Measurements from ENCODE around the gene ZC3H10.
"Not testable (repeated sequence)": the region's sequence is repeated elsewhere in the genome, so short reads cannot be mapped to it uniquely, and the experiment has no call there.

ZC3H10 gene

DNA sequence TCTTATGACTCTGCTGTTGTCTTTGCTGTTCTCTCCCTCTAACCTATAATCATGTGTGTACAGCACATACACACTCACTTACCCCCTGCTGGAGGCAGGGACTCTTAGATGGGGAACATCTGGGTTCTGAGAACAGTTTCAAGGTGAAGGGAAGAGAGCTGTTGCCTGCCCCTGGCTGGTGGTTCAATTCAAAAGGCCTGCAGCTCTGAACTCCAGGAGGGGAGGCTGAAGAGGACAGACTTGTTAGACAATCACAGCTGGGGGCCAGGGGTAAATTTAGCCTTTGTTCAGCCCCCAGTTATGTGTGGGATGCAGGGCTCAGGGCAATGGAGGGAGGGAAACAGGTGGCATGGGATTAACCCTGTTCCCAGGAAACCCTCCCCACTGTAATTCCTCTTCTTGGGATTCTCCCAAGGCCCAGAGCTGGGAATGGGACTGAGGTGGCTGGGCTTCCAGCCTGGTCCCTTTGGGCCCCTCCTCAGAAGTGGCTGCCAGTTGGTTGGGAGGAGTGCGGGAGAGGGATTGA lies 36.2 kb downstream of the ZC3H10 start:
- H3K4me1 Mint-ChIP-seq: peaks cover 43% of the 10 kb centered on the region
- H3K4me3 Mint-ChIP-seq: no peak overlapping the region
- H3K27me3 Mint-ChIP-seq: no peaks in the 10 kb centered on the region

DNA sequence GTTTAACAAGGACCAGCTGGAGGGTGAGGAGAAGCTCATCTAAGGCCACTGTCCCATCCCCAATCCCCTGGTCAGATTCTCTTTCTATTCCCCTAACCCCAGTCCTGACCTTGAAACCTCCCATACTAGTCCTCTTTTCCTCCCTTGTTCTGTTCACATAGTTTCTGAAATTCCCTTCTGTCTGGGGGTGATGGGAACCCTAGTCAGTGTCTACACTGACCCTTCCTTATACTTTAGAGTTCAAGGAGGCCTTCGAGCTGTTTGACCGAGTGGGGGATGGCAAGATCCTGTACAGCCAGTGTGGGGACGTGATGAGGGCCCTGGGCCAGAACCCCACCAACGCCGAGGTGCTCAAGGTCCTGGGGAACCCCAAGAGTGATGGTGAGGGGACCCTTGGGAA lies 36.8 kb downstream of the ZC3H10 start:
- no peak for ATAC-seq (replicated peaks; ENCODE audit: extremely low read depth, poor library complexity, severe bottlenecking)
- Mint-ChIP-seq H3K4me1 (peaks cover 48% of the 10 kb centered on the region), H3K9me3 (no peaks in the 10 kb centered on the region), H3K4me3 (no peak overlapping the region), H3K27me3 (no peaks in the 10 kb centered on the region), H3K36me3 (ENCODE audit: insufficient read depth) (peaks cover 23% of the 10 kb centered on the region), H3K27ac (ENCODE audit: low read depth) (no peak overlapping the region)
- no peak for DNase-seq (ENCODE audit: low spot score in 2 of 2)

More for the DNA sequence above, 36.2 kb downstream of the ZC3H10 start:
- DNase-seq (ENCODE audit: low spot score in 2 of 2): no peak
- no peak for ATAC-seq (replicated peaks; ENCODE audit: extremely low read depth, poor library complexity, severe bottlenecking)
- no peaks in the 10 kb centered on the region for H3K9me3 Mint-ChIP-seq
- no peak overlapping the region for H3K27ac Mint-ChIP-seq (ENCODE audit: low read depth)
- peaks cover 19% of the 10 kb centered on the region for H3K36me3 Mint-ChIP-seq (ENCODE audit: insufficient read depth)

GRCh38 chr12:56155256-56155845 lies 37.3 kb downstream of the ZC3H10 start:
- no peak for ATAC-seq (replicated peaks; ENCODE audit: extremely low read depth, poor library complexity, severe bottlenecking)
- peaks cover 53% of the 10 kb centered on the region for H3K4me1 Mint-ChIP-seq
- no peaks in the 10 kb centered on the region for H3K27me3 Mint-ChIP-seq

DNA sequence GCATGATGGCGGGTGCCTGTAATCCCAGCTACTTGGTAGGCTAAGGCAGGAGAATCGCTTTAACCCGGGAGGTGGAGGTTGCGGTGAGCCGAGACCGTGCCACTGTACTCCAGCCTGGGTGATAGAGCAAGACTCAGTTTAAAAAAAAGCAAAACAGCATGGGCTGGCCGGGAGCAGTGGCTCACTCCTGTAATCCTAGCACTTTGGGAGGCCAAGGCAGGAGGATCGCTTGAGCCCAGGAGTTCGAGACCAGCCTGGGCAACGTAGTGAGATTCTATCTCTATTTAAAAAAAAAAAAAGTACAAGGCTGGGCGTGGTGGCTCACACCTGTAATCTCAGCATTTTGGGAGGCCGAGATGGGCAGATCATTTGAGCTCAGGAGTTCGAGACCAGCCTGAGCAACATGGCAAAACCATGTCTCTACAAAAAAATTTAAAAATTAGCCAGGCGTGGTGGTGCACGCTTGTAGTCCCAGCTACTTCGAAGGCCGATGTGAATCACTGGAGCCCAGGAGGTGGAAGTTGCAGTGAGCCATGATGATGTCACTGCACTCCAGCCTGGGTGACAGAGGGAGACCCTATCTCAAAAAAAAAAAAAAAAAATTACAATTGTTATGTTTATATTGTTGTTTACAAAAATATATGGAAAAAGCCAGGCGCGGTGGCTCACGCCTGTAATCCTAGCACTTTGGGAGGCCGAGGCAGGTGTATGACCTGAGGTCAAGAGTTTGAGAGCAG lies 38.6 kb downstream of the ZC3H10 start:
- not testable (repeated sequence) for DNase-seq (ENCODE audit: low spot score in 2 of 2); ATAC-seq (replicated peaks; ENCODE audit: extremely low read depth, poor library complexity, severe bottlenecking); H3K27me3 Mint-ChIP-seq; H3K9me3 Mint-ChIP-seq
- Mint-ChIP-seq H3K4me3 (peak overlapping the region; percentile 94), H3K36me3 (ENCODE audit: insufficient read depth) (peaks cover 22% of the 10 kb centered on the region), H3K4me1 (peaks cover 62% of the 10 kb centered on the region), H3K27ac (ENCODE audit: low read depth) (peak overlapping the region; percentile 94)

More at GRCh38 chr12:56155256-56155845, 37.3 kb downstream of the ZC3H10 start:
- Mint-ChIP-seq H3K27ac (ENCODE audit: low read depth) (no peak overlapping the region), H3K4me3 (peak overlapping the region; percentile 9), H3K36me3 (ENCODE audit: insufficient read depth) (peaks cover 27% of the 10 kb centered on the region), H3K9me3 (no peaks in the 10 kb centered on the region)
- DNase-seq (ENCODE audit: low spot score in 2 of 2): no peak

GRCh38 chr12:56157201-56158028 lies 39.3 kb downstream of the ZC3H10 start:
- Mint-ChIP-seq H3K9me3 (no peaks in the 10 kb centered on the region), H3K27ac (ENCODE audit: low read depth) (peak overlapping the region; percentile 94), H3K27me3 (no peaks in the 10 kb centered on the region), H3K4me3 (peak overlapping the region; percentile 94), H3K4me1 (peaks cover 58% of the 10 kb centered on the region), H3K36me3 (ENCODE audit: insufficient read depth) (peaks cover 27% of the 10 kb centered on the region)
- DNase-seq (ENCODE audit: low spot score in 2 of 2) (peak in 1 of 2 donors; percentile 35), ATAC-seq (replicated peaks; ENCODE audit: extremely low read depth, poor library complexity, severe bottlenecking) (peak; percentile 34)

DNA sequence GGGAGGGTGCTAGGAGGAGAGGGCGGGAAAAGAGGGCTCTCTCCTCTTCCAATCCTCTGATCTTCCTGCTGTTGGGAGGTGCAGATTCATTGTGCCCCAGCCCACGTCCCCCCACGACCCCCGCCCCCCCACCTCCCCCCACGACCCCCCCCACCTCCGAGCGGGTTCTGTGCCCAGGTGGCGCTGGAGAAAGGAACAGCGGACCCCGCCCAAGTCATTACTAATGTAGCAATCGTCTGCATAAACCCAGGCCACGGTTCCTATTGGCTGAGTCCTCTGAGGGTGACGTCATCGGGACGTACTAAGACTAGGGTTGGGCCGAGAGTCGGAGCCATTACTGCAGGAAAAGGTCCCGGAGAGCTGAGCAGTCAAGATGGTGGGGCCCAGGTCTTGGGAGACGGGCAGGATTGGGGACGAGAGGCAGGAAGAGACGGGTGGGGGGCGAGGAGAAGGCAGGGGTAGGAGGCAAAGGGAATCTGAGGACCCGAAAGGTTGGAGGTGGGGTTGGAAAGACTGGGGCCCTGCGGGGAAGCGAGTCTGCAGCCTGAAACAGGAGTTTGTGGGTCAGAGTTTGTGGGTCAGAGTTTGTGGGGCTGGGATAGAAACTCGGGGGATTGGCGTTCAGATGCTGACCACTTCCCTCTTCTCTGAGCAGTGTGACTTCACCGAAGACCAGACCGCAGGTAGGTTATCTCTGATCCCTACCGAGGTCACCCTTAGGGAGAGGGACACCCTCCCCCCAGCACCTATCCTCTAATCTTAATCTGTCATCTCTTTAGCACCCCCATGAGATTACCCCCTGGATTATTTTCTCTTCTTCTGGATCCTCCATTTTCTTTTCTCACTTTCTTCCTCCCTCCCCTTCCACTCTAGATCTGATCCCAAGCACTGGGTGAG lies 40.2 kb downstream of the ZC3H10 start, which contains the start of gene MYL6:
MYL6 (plus strand) TSS at position 331 of the 897 bp plus-strand sequence; CDS start at position 374, 43 bp downstream.
- peak; percentile 91 for ATAC-seq (replicated peaks; ENCODE audit: extremely low read depth, poor library complexity, severe bottlenecking)
- Mint-ChIP-seq H3K4me1 (peaks cover 58% of the 10 kb centered on the region), H3K4me3 (peak within 1 kb of the TSS; percentile 94), H3K36me3 (ENCODE audit: insufficient read depth) (peaks cover 36% of the 10 kb centered on the region), H3K9me3 (no peaks in the 10 kb centered on the region), H3K27ac (ENCODE audit: low read depth) (peak within 1 kb of the TSS; percentile 94), H3K27me3 (no peaks in the 10 kb centered on the region)
- peak; percentile 67 to 82 for DNase-seq (ENCODE audit: low spot score in 2 of 2)

GRCh38 chr12:56158926-56159461 lies 40.9 kb downstream of the ZC3H10 start:
- H3K4me1 Mint-ChIP-seq: peaks cover 54% of the 10 kb centered on the region
- H3K27me3 Mint-ChIP-seq: no peaks in the 10 kb centered on the region
- no peaks in the 10 kb centered on the region for H3K9me3 Mint-ChIP-seq
- peak overlapping the region; percentile 94 for H3K4me3 Mint-ChIP-seq
- DNase-seq (ENCODE audit: low spot score in 2 of 2): no peak
- ATAC-seq (replicated peaks; ENCODE audit: extremely low read depth, poor library complexity, severe bottlenecking): no peak
- H3K27ac Mint-ChIP-seq (ENCODE audit: low read depth): peak overlapping the region; percentile 94
- H3K36me3 Mint-ChIP-seq (ENCODE audit: insufficient read depth): peaks cover 43% of the 10 kb centered on the region

GRCh38 chr12:56159482-56160192 lies 41.6 kb downstream of the ZC3H10 start:
- DNase-seq (ENCODE audit: low spot score in 2 of 2): no peak
- peak overlapping the region; percentile 94 for H3K27ac Mint-ChIP-seq (ENCODE audit: low read depth)

DNA sequence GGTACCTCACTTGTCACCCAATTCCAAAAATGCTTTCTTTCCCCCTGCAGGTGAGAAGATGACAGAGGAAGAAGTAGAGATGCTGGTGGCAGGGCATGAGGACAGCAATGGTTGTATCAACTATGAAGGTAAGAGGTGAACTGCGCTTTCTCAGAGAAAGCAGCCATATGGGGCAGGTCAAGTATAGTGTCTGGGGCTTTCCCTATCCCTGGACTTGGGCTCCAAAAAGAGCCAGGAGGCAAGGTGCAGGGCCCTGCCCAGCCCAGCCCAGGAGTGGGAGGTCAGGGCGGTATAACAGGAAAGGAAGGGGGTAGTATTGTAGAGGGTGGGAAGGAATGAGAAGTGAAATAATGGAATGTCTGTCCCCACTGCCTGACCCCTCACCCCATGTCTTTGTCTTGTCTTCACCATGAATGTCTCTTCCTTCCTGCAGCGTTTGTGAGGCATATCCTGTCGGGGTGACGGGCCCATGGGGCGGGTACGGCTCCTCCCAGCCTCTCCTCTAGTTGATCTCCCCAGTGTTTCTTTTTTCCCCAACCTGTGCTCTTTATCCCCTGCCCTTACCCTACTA lies 42.2 kb downstream of the ZC3H10 start:
- Mint-ChIP-seq H3K36me3 (ENCODE audit: insufficient read depth) (peaks cover 54% of the 10 kb centered on the region), H3K4me3 (peak overlapping the region; percentile 94), H3K27ac (ENCODE audit: low read depth) (peak overlapping the region; percentile 94), H3K4me1 (peaks cover 54% of the 10 kb centered on the region), H3K27me3 (no peaks in the 10 kb centered on the region), H3K9me3 (no peaks in the 10 kb centered on the region)
- DNase-seq (ENCODE audit: low spot score in 2 of 2): peak in 1 of 2 donors; percentile 41
- ATAC-seq (replicated peaks; ENCODE audit: extremely low read depth, poor library complexity, severe bottlenecking): peak; percentile 52

More at GRCh38 chr12:56159482-56160192, 41.6 kb downstream of the ZC3H10 start:
- Mint-ChIP-seq H3K4me1 (peaks cover 54% of the 10 kb centered on the region), H3K36me3 (ENCODE audit: insufficient read depth) (peaks cover 49% of the 10 kb centered on the region), H3K4me3 (peak overlapping the region; percentile 94), H3K27me3 (no peaks in the 10 kb centered on the region), H3K9me3 (no peaks in the 10 kb centered on the region)
- no peak for ATAC-seq (replicated peaks; ENCODE audit: extremely low read depth, poor library complexity, severe bottlenecking)

DNA sequence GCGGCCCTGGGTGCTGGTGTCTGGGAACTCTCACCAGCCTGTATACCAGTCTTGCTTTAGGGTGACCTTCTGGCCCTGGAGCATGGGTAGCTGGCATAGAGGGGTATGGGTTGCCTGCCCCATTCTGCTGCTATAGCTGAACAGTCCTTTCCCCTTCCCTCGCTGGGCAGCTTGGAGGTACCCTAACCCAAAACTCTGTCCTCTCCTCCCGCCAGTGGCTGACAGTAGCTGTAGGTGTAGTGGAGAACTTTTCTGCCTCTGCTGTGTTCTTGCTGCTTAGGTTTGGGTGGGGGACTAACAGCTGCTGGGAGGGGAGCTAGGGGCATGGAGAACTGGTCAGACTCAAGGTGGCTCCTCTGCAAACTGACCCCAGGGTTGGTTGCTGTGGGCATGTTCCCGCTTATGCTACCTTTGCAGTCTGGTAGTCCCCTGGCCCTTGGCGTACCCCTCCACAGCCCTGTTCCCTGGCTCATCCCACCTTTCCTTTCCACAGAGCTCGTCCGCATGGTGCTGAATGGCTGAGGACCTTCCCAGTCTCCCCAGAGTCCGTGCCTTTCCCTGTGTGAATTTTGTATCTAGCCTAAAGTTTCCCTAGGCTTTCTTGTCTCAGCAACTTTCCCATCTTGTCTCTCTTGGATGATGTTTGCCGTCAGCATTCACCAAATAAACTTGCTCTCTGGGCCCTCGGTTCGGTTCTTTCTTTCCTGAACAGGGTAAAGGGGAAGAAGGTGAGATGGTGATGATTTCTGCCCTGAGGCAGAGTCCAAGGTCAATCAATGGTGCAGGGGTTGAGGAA lies 43.0 kb downstream of the ZC3H10 start:
- Mint-ChIP-seq H3K4me1 (peaks cover 54% of the 10 kb centered on the region), H3K36me3 (ENCODE audit: insufficient read depth) (peaks cover 62% of the 10 kb centered on the region), H3K27ac (ENCODE audit: low read depth) (peak overlapping the region; percentile 94), H3K27me3 (no peaks in the 10 kb centered on the region), H3K9me3 (no peaks in the 10 kb centered on the region), H3K4me3 (peak overlapping the region; percentile 94)
- no peak for ATAC-seq (replicated peaks; ENCODE audit: extremely low read depth, poor library complexity, severe bottlenecking)
- DNase-seq (ENCODE audit: low spot score in 2 of 2): no peak

Data from central memory CD8-positive, alpha-beta T cell (primary cell).